ENCODE results near the gene ANKRD39. TPM values are rescaled to one million over a fixed set of nuclear protein-coding genes. Genes with fewer than 3 reads are reported as not detected.
A peak's percentile ranks its signal among the peaks of the same experiment; 100 is the strongest.

The ANKRD39 gene
- total and polyA plus RNA-seq, 2 donors, result 10.0 to 14.2 TPM

DNA sequence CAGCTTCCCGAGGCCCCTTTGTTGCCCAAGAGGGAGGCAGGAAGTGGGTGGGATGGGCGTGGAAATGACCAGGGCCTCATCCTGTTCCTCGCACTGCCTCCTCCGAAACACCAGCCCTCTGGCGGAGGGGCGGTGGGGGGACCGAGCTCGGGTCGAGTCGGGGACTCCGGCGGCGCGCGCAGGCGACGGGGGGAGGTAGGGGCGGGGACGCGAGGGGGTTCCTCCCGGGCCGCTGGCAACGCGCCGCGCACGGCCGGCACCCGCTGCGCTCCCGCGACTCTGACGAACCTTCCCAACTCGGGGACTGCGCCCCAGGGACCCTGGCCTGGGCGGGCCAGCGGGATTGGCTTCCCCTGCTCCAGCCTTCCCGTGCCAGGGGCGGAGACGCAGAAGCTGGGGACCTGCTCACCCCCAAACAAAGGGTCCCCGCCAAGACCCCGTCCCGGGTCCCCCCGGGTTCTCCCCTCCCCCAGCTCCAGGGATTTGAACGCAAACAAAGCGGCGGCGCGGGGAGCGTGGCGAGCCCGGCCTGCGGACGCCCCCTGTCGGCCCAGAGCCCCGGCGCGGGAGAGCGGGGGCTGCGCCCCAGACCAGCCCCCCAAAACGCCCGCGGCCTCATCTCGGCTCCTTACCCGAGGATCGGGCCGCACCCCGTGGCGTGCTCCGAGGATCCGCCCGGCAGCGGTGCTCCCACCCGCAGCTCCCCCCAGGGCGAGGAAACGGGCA is 10.9 kb upstream of the ANKRD39 start:
- WGBS, result under 1% methylated on average over 76 of the region's 76 CpGs
- peaks cover 0 to 3% of the 10 kb centered on the region in 2 donors for H3K36me3 ChIP-seq (ENCODE audit: control insufficient read depth in 2 of 2, insufficient read depth in 2 of 2, low read length in 1 of 2)
- H3K4me1 ChIP-seq (ENCODE audit: control insufficient read depth in 2 of 2, insufficient read depth in 2 of 2, low read length in 2 of 2), result peaks cover 10 to 41% of the 10 kb centered on the region in 2 donors
- peak overlapping the region; percentile 55 to 78 for H3K27ac ChIP-seq (ENCODE audit: low read depth in 1 of 2, low read length in 1 of 2)
- H3K27me3 ChIP-seq (ENCODE audit: control insufficient read depth in 2 of 2, insufficient read depth in 1 of 2, low read length in 1 of 2), result peaks cover 54 to 95% of the 10 kb centered on the region in 2 donors
- peaks cover 0 to 9% of the 10 kb centered on the region in 2 donors for H3K9me3 ChIP-seq (ENCODE audit: control insufficient read depth in 2 of 2, insufficient read depth in 1 of 2, low read length in 1 of 2)
- DNase-seq (ENCODE audit: low read depth in 6 of 9, low spot score in 9 of 9), result peak in 1 of 9 donors; percentile 54
- H3K4me3 ChIP-seq (ENCODE audit: low read length in 2 of 2), result peak overlapping the region; percentile 46 to 54

DNA sequence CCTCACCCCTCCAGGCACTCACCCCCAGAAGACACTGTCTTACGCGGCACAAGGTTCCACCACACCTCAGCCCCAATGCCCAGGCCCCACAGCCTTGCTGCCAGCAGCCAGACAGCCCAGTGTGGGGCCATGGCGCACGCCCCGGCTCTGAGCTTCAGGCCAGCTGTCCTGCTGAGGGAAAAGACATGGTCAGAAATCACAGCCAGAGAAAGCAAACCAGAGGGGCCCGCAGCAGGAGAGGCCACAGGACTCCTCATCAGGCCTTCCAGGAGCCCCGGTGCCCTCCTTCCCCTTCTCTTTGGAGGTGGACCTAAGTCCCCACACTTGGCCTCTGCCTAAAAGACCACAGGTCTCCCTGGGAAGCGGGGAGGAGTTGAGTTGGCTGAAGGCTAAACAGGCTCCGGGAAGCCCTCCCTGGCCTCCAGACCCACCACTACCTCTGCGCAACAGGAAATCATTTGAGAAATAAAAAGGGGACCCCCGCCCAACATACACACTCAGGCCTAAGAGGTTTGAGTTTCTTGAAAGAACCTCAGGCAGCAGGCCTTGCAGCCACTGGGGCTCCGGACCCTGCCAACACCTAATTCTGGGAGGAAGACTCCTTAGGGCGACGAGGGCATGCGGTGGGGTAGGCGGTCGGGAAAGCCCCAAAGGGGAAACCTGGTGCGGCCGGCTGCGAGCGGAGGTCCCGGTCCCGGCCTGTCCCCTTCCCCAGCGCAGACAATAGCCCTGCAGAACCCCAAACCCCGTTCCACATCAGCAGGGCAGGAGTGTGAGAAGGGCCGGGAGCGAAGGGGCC is 10.1 kb upstream of the ANKRD39 start:
- DNase-seq (ENCODE audit: low read depth in 6 of 9, low spot score in 9 of 9), result no peak
- H3K4me3 ChIP-seq (ENCODE audit: low read length in 2 of 2), result peak overlapping the region; percentile 46 to 54
- peaks cover 54 to 88% of the 10 kb centered on the region in 2 donors for H3K27me3 ChIP-seq (ENCODE audit: control insufficient read depth in 2 of 2, insufficient read depth in 1 of 2, low read length in 1 of 2)
- 26% methylated on average over 27 of the region's 27 CpGs for WGBS
- H3K36me3 ChIP-seq (ENCODE audit: control insufficient read depth in 2 of 2, insufficient read depth in 2 of 2, low read length in 1 of 2), result peaks cover 0 to 3% of the 10 kb centered on the region in 2 donors
- peak overlapping the region; percentile 11 to 47 for H3K27ac ChIP-seq (ENCODE audit: low read depth in 1 of 2, low read length in 1 of 2)
- H3K9me3 ChIP-seq (ENCODE audit: control insufficient read depth in 2 of 2, insufficient read depth in 1 of 2, low read length in 1 of 2), result peaks cover 0 to 9% of the 10 kb centered on the region in 2 donors
- H3K4me1 ChIP-seq (ENCODE audit: control insufficient read depth in 2 of 2, insufficient read depth in 2 of 2, low read length in 2 of 2), result peaks cover 10 to 36% of the 10 kb centered on the region in 2 donors

DNA sequence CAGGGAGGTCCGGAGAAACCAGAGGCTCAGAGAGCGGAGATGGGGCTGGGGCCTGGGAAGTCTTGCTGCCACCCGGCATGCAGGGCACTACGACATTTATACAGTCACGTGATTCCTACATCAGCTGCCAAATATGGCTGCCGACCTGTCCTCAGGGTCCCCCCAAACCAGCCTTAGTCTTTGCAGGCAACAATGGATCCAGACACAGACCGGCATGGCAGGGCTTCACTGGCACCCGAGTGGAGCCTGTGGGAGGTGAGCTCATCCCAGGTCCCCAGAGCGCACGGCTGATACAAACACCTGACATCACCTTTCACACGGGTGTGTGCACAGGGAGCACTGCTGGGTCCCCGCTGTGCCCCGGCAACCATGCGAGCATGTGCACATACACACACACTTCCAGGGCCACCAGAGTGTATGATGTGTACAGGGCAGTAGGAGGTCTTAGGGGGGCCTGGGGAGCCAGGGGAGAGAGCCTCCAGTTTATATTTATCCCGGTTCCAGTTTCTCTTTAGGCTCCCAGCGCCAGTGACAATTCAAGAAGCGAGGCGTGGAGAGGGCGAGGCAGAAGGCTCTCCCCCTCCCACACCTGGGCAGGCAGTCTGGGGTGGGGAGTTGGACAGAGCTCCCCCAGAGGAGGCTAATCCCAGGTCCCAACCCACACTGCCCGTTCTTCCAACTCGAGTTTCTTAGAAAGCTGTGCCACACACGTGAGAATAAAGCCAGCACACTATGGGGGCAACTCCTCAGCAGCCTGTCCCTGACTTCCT is 9.4 kb upstream of the ANKRD39 start:
- no peak for DNase-seq (ENCODE audit: low read depth in 6 of 9, low spot score in 9 of 9)
- H3K27me3 ChIP-seq (ENCODE audit: control insufficient read depth in 2 of 2, insufficient read depth in 1 of 2, low read length in 1 of 2), result peaks cover 50 to 81% of the 10 kb centered on the region in 2 donors

DNA sequence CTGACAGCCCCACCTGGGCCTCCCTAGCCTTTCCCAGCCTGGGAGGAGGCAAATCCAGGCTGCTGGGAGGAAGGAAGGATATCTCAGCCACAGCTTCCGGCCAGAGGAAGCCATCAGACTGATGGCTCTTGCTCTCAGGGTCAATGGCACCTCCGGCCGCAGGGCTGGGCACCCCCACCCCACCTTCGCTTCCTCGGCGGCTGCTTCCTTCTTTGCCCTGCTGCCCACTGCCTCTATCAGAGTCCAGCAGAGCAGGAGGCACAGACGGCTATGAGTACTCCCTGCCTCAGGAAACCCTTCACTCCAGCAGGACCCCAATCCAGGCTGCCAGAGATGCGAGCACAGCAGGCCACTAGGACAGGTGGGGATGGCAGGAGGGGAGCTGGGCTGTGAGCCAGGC is 8.8 kb upstream of the ANKRD39 start:
- peaks cover 49 to 79% of the 10 kb centered on the region in 2 donors for H3K27me3 ChIP-seq (ENCODE audit: control insufficient read depth in 2 of 2, insufficient read depth in 1 of 2, low read length in 1 of 2)
- peaks cover 0 to 9% of the 10 kb centered on the region in 2 donors for H3K9me3 ChIP-seq (ENCODE audit: control insufficient read depth in 2 of 2, insufficient read depth in 1 of 2, low read length in 1 of 2)
- H3K27ac ChIP-seq (ENCODE audit: low read depth in 1 of 2, low read length in 1 of 2), result no peak overlapping the region
- H3K4me1 ChIP-seq (ENCODE audit: control insufficient read depth in 2 of 2, insufficient read depth in 2 of 2, low read length in 2 of 2), result peaks cover 10 to 36% of the 10 kb centered on the region in 2 donors
- no peak for DNase-seq (ENCODE audit: low read depth in 6 of 9, low spot score in 9 of 9)
- peaks cover 0 to 3% of the 10 kb centered on the region in 2 donors for H3K36me3 ChIP-seq (ENCODE audit: control insufficient read depth in 2 of 2, insufficient read depth in 2 of 2, low read length in 1 of 2)
- 55% methylated on average over 8 of the region's 8 CpGs for WGBS
- no peak overlapping the region for H3K4me3 ChIP-seq (ENCODE audit: low read length in 2 of 2)

More for the DNA sequence above, 9.4 kb upstream of the ANKRD39 start:
- H3K4me1 ChIP-seq (ENCODE audit: control insufficient read depth in 2 of 2, insufficient read depth in 2 of 2, low read length in 2 of 2), result peaks cover 10 to 36% of the 10 kb centered on the region in 2 donors
- H3K4me3 ChIP-seq (ENCODE audit: low read length in 2 of 2), result peak overlapping the region in 1 of 2 donors; percentile 46
- 74% methylated on average over 22 of the region's 22 CpGs for WGBS
- peaks cover 0 to 9% of the 10 kb centered on the region in 2 donors for H3K9me3 ChIP-seq (ENCODE audit: control insufficient read depth in 2 of 2, insufficient read depth in 1 of 2, low read length in 1 of 2)
- peaks cover 0 to 3% of the 10 kb centered on the region in 2 donors for H3K36me3 ChIP-seq (ENCODE audit: control insufficient read depth in 2 of 2, insufficient read depth in 2 of 2, low read length in 1 of 2)
- no peak overlapping the region for H3K27ac ChIP-seq (ENCODE audit: low read depth in 1 of 2, low read length in 1 of 2)

DNA sequence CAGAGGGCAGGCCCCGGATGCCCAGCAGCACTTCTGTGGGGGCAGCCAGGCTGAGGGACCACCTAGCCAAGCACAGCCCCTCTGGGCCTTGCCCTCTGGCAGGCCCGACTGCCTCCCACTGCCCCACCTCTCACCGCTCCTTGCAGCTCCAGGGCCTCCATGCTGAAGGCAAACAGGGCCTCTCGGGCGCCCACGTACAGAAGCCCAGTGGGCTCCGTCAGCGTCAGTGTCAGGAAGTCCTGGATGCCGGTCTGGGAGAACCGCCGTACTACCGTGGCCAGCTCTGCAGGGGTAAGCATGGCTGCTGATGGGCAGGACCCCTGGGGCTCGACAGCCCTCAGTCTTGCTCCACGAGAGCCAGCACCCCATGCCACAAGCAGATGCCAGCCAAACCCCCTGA is 8.3 kb upstream of the ANKRD39 start:
- DNase-seq (ENCODE audit: low read depth in 6 of 9, low spot score in 9 of 9), result no peak
- Histone ChIP-seq H3K4me1 (ENCODE audit: control insufficient read depth in 2 of 2, insufficient read depth in 2 of 2, low read length in 2 of 2) (peaks cover 10 to 36% of the 10 kb centered on the region in 2 donors), H3K9me3 (ENCODE audit: control insufficient read depth in 2 of 2, insufficient read depth in 1 of 2, low read length in 1 of 2) (peaks cover 0 to 9% of the 10 kb centered on the region in 2 donors), H3K27ac (ENCODE audit: low read depth in 1 of 2, low read length in 1 of 2) (no peak overlapping the region), H3K27me3 (ENCODE audit: control insufficient read depth in 2 of 2, insufficient read depth in 1 of 2, low read length in 1 of 2) (peaks cover 45 to 76% of the 10 kb centered on the region in 2 donors), H3K4me3 (ENCODE audit: low read length in 2 of 2) (no peak overlapping the region), H3K36me3 (ENCODE audit: control insufficient read depth in 2 of 2, insufficient read depth in 2 of 2, low read length in 1 of 2) (peaks cover 0 to 3% of the 10 kb centered on the region in 2 donors)
- WGBS, result 91% methylated on average over 14 of the region's 14 CpGs

DNA sequence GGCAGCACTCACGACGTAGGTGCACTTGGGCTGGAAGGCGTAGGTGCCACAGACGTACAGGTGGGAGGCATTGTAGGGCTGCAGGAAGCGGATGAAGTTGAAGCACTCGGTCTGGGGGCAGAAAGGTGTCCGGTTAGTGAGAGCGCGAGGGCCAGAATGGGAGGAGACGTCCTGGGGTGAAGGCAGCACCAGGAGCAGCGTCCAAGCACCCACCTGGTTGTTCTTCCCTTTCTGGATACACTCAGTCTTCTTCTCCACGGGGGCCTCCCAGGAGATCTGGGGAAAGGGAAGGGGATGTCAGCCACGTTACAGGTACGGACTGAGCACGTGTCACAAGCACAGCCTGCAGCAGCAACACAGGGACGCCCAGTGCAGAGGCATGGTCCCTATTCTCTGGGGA is 7.8 kb upstream of the ANKRD39 start:
- Histone ChIP-seq H3K4me1 (ENCODE audit: control insufficient read depth in 2 of 2, insufficient read depth in 2 of 2, low read length in 2 of 2) (peaks cover 10 to 33% of the 10 kb centered on the region in 2 donors), H3K36me3 (ENCODE audit: control insufficient read depth in 2 of 2, insufficient read depth in 2 of 2, low read length in 1 of 2) (peaks cover 0 to 3% of the 10 kb centered on the region in 2 donors), H3K27ac (ENCODE audit: low read depth in 1 of 2, low read length in 1 of 2) (no peak overlapping the region), H3K9me3 (ENCODE audit: control insufficient read depth in 2 of 2, insufficient read depth in 1 of 2, low read length in 1 of 2) (peaks cover 0 to 9% of the 10 kb centered on the region in 2 donors), H3K27me3 (ENCODE audit: control insufficient read depth in 2 of 2, insufficient read depth in 1 of 2, low read length in 1 of 2) (peaks cover 41 to 72% of the 10 kb centered on the region in 2 donors), H3K4me3 (ENCODE audit: low read length in 2 of 2) (no peak overlapping the region)
- no peak for DNase-seq (ENCODE audit: low read depth in 6 of 9, low spot score in 9 of 9)
- 94% methylated on average over 16 of the region's 16 CpGs for WGBS

DNA sequence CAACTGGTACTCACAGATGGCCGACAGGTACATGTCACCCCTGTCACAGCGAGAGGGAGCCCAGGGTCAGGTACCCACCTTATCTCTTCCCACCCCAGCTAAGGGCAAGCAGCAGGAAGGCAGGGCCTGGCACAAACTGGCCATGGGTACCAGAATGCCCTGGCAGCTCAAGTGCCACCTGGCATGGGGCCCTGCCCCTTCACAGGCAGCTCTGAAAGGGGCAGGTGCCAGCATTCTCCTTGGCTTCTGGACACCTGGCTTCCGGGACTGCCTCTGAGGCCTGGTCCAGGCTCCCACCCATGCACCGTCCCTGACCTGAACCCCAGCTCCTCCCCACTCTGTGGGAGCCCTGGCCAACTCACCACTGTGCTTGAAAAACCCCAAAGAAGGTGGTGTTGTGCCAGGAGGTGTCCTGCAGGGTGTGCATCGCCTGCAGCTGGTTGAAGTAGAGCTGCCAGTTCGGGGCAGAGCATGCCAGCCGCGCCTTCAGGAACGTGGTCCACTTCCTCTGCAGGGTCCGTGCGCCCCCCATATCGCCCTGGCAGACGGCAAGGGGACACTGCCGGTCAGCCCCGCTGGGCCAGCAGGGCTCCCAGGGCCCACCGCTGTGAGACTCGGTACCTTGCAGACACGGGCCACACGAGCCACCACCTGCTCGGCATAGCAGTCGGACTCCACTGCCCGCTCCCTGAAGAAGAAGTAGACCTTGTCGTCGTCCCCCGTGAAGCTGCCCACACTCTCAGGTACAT is 6.7 kb upstream of the ANKRD39 start:
- Histone ChIP-seq H3K36me3 (ENCODE audit: control insufficient read depth in 2 of 2, insufficient read depth in 2 of 2, low read length in 1 of 2) (peaks cover 0 to 3% of the 10 kb centered on the region in 2 donors), H3K27ac (ENCODE audit: low read depth in 1 of 2, low read length in 1 of 2) (no peak overlapping the region), H3K4me3 (ENCODE audit: low read length in 2 of 2) (no peak overlapping the region), H3K27me3 (ENCODE audit: control insufficient read depth in 2 of 2, insufficient read depth in 1 of 2, low read length in 1 of 2) (peaks cover 35 to 66% of the 10 kb centered on the region in 2 donors), H3K4me1 (ENCODE audit: control insufficient read depth in 2 of 2, insufficient read depth in 2 of 2, low read length in 2 of 2) (peaks cover 10 to 35% of the 10 kb centered on the region in 2 donors), H3K9me3 (ENCODE audit: control insufficient read depth in 2 of 2, insufficient read depth in 1 of 2, low read length in 1 of 2) (peaks cover 0 to 9% of the 10 kb centered on the region in 2 donors)
- no peak for DNase-seq (ENCODE audit: low read depth in 6 of 9, low spot score in 9 of 9)
- 97% methylated on average over 25 of the region's 25 CpGs for WGBS

All from thymus (tissue), 11 donors.